HCT116 (cell line): ENCODE data around the gene BNC1. TPM values are rescaled to one million over a fixed set of nuclear protein-coding genes. Genes with fewer than 3 reads are reported as not detected.

Experiments used
- ATAC-seq: fragments of 200-7000 bp; cut with Tn5 transposase; 2 replicates; pipeline ENCODE4 v1.9.1; 2020; ENCODE audit warnings: mild to moderate bottlenecking, moderate library complexity
- BruUV-seq: library from RNA; stranded (reverse); fragments of 400-500 nt; replicated peaks from 2 replicates; lab custom pipeline; 2021; lab: Mats Ljungman, UMichigan
- CTCF ChIA-PET: fragments of 300-600 bp; sonication (Branson Sonifier 250); formaldehyde crosslinking; loops from one replicate; lab custom pipeline; 2021; ENCODE audit warnings: antibody characterized with exemption; lab: Charles Lee
- POLR2A ChIA-PET: fragments of 300-600, 350-600 bp; sonication (Branson Sonifier 250); formaldehyde crosslinking; loops from one replicate; lab custom pipeline; 2021; ENCODE audit warnings: antibody characterized with exemption; lab: Charles Lee
- RAD21 ChIA-PET, 2 experiments: fragments of 300-600 bp; sonication (Branson Sonifier 250); formaldehyde crosslinking; loops; one replicate each; lab custom pipeline; 2023; ENCODE audit warnings: low total read pairs in 2 of 2; ENCODE audit not compliant: uncharacterized antibody in 2 of 2, unreplicated experiment in 2 of 2, low non-redundant PET in 1 of 2; lab: Charles Lee
- DNase-seq: peaks from one replicate; pipeline ENCODE4 v3.0.0-alpha.2; 2010; ENCODE audit warnings: low read depth, low spot score
- H2AFZ ChIP-seq: fragments of 200-600 bp; shearing (Covaris generic), sonication (generic); 2 replicates; pipeline ENCODE4 v1.6.1; 2017; ENCODE audit warnings: low read depth, mixed run types, mixed read lengths, antibody characterized with exemption, low read length; ENCODE audit not compliant: poor library complexity, severe bottlenecking
- H3K27ac ChIP-seq: 2 replicates; pipeline ENCODE4 v1.5.1; 2012; ENCODE audit warnings: low read depth, low read length
- H3K27me3 ChIP-seq: fragments of 200-600 bp; sonication (generic); 2 replicates; pipeline ENCODE4 v1.6.1; 2016; ENCODE audit warnings: mixed run types, low read length, mixed read lengths; ENCODE audit not compliant: insufficient read depth
- H3K36me3 ChIP-seq, 2 experiments: fragments of 200-500 bp in 1 of 2; fragments of 200-600 bp in 1 of 2; sonication (Bioruptor generic) in 1 of 2; sonication (generic) in 1 of 2; 2 replicates each; pipeline versions ENCODE4 v1.5.1 to v1.6.1; 2014 to 2016; ENCODE audit warnings: low read length in 2 of 2, inconsistent platforms in 1 of 2, mixed read lengths in 1 of 2, mixed run types in 1 of 2; ENCODE audit not compliant: insufficient read depth in 2 of 2, control insufficient read depth in 1 of 2
- H3K4me1 ChIP-seq, 2 experiments: fragments of 200-600 bp in 1 of 2; sonication (generic) in 1 of 2; 2 replicates each; pipeline versions ENCODE4 v1.5.1 to v1.6.1; 2012 to 2017; ENCODE audit warnings: low read length in 2 of 2, inconsistent platforms in 1 of 2, mild to moderate bottlenecking in 1 of 2, mixed read lengths in 1 of 2, mixed run types in 1 of 2, moderate library complexity in 1 of 2; ENCODE audit not compliant: insufficient read depth in 2 of 2, control insufficient read depth in 1 of 2
- H3K4me2 ChIP-seq: fragments of 200-600 bp; sonication (generic); 2 replicates; pipeline ENCODE4 v1.6.1; 2017; ENCODE audit warnings: mixed run types, low read length, mixed read lengths
- H3K4me3 ChIP-seq, 2 experiments: fragments of 200-600 bp in 1 of 2; sonication (generic) in 1 of 2; replicated peaks in 1 of 2; 2 replicates each; pipeline ENCODE4 v1.5.1; 2011 to 2016; ENCODE audit warnings: low read length in 2 of 2, control low read depth in 1 of 2, low read depth in 1 of 2, mild to moderate bottlenecking in 1 of 2, mixed read lengths in 1 of 2, mixed run types in 1 of 2
- H3K79me2 ChIP-seq: fragments of 200-600 bp; sonication (generic); 2 replicates; pipeline ENCODE4 v1.6.1; 2017; ENCODE audit warnings: mild to moderate bottlenecking, mixed run types, low read length, moderate library complexity, mixed read lengths; ENCODE audit not compliant: insufficient read depth
- H3K9ac ChIP-seq: fragments of 200-600 bp; sonication (generic); 2 replicates; pipeline ENCODE4 v1.6.1; 2016; ENCODE audit warnings: low read length, mixed read lengths
- H3K9me2 ChIP-seq: fragments of 200-600 bp; sonication (generic), shearing (Covaris generic); 2 replicates; pipeline ENCODE4 v1.6.1; 2017; ENCODE audit warnings: mixed run types, mild to moderate bottlenecking, moderate library complexity; ENCODE audit not compliant: insufficient read depth
- H3K9me3 ChIP-seq, 2 experiments: fragments of 200-500 bp in 1 of 2; fragments of 200-600 bp in 1 of 2; sonication (Bioruptor generic) in 1 of 2; sonication (generic) in 1 of 2; 2 replicates each; pipeline ENCODE4 v1.6.1; 2014 to 2017; ENCODE audit warnings: low read length in 2 of 2, mixed read lengths in 2 of 2, inconsistent platforms in 1 of 2, low read depth in 1 of 2, mild to moderate bottlenecking in 1 of 2, mixed run types in 1 of 2, moderate library complexity in 1 of 2; ENCODE audit not compliant: control insufficient read depth in 1 of 2, insufficient read depth in 1 of 2
- H4K20me1 ChIP-seq: fragments of 200-600 bp; sonication (generic), shearing (Covaris generic); 2 replicates; pipeline ENCODE4 v1.6.1; 2017; ENCODE audit warnings: mixed run types, mild to moderate bottlenecking, moderate library complexity; ENCODE audit not compliant: insufficient read depth
- CBX3 ChIP-seq: IDR thresholded peaks from 2 replicates; pipeline ENCODE4 v1.6.1; 2012; ENCODE audit warnings: low read depth
- EZH2phosphoT487 ChIP-seq: fragments of 200-600 bp; IDR thresholded peaks from 2 replicates; pipeline ENCODE4 v1.6.1; 2018; ENCODE audit warnings: antibody characterized with exemption, borderline replicate concordance
- FOSL1 ChIP-seq: IDR thresholded peaks from 2 replicates; pipeline ENCODE4 v1.6.1; 2012; ENCODE audit warnings: low read depth
- JUND ChIP-seq: IDR thresholded peaks from 2 replicates; pipeline ENCODE4 v1.6.1; 2012
- POLR2AphosphoS5 ChIP-seq: IDR thresholded peaks from 2 replicates; pipeline ENCODE4 v1.6.1; 2011; ENCODE audit warnings: mild to moderate bottlenecking, low read depth, low read length, moderate library complexity
- SP1 ChIP-seq: IDR thresholded peaks from 2 replicates; pipeline ENCODE4 v1.6.1; 2012; ENCODE audit warnings: low read depth
- SRF ChIP-seq: IDR thresholded peaks from 2 replicates; pipeline ENCODE4 v1.6.1; 2012; ENCODE audit warnings: low read depth
- TCF7L2 ChIP-seq: IDR thresholded peaks from 2 replicates; pipeline ENCODE4 v1.7.0; 2011; ENCODE audit warnings: borderline replicate concordance, inconsistent platforms; ENCODE audit not compliant: insufficient read depth, insufficient read length; ENCODE audit errors: extremely low read depth
- YY1 ChIP-seq: IDR thresholded peaks from 2 replicates; pipeline ENCODE4 v1.6.1; 2011; ENCODE audit warnings: low read length, low read depth, moderate library complexity, mild to moderate bottlenecking; ENCODE audit not compliant: insufficient replicate concordance; ENCODE audit errors: extremely low read depth
- ZFX ChIP-seq: fragments of 450-650 bp; IDR thresholded peaks from 2 replicates; pipeline ENCODE4 v1.6.1; 2017
- ZNF274 ChIP-seq: fragments of 200-500 bp; sonication (Bioruptor generic); IDR thresholded peaks from 2 replicates; pipeline ENCODE4 v1.6.1; 2014; ENCODE audit warnings: mild to moderate bottlenecking, low read depth, low read length, inconsistent platforms
- intact Hi-C: fragments of 100-400 bp; cut with micrococcal nuclease; formaldehyde crosslinking; loops from 2 replicates; pipeline ENCODE4 v1.10.0; 2022
- total RNA-seq: library from RNA; stranded (reverse); gene quantifications from one replicate; pipeline ENCODE4 v1.2.1, GENCODE V29; 2021; ENCODE audit not compliant: unreplicated experiment
- TF ChIP-seq, protein P1 (sequence below): IDR thresholded peaks from 2 replicates; pipeline ENCODE4 v1.6.1; 2012; ENCODE audit warnings: low read depth
- TF ChIP-seq, protein P2 (sequence below), 3 experiments: fragments of 200-600 bp in 1 of 3; sonication (generic) in 1 of 3; IDR thresholded peaks in 2 of 3; conservative IDR thresholded peaks in 1 of 3; 2 replicates each; pipeline ENCODE4 v1.5.1; 2012 to 2017; ENCODE audit warnings: low read depth in 2 of 3, low read length in 2 of 3, antibody characterized with exemption in 1 of 3, borderline replicate concordance in 1 of 3, control low read depth in 1 of 3, mild to moderate bottlenecking in 1 of 3, mixed read lengths in 1 of 3, mixed run types in 1 of 3, moderate library complexity in 1 of 3; ENCODE audit not compliant: insufficient read depth in 1 of 3

The BNC1 gene
- total RNA-seq, 1 experiment from 2014 or later = not detected

DNA sequence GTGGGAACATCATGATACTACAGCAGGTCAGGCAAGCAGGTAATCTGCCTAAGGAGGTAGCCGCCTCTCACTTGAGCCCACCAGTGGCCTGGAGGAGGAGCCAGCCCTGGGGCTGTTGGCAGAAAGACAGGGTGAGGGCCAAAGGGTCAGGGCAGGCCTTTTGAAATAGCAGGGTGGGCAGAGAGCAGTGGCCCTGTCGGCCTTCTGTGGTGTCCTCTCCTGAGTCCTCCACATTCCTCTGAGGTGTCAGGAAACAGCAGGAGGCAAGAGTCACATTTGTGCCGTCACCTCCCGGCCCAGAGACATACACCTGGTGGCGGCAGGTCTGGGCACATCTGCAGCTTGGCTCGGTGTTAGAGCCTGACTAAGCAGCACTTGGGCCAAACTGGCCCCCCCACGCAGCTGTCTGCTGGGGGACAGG is 3.9 kb upstream of the BNC1 start:
- ChIA-PET CTCF (no interaction called here), RAD21 (no interaction called here), POLR2A (interaction anchor here (0.7 kb wide), 1 partner anchor 121 kb away, joined by 3 read pairs; no protein-coding TSS in a partner anchor)
- no peaks in the 10 kb centered on the region for H3K9me2 ChIP-seq
- H3K79me2 ChIP-seq = no peaks in the 10 kb centered on the region
- no peaks in the 10 kb centered on the region for H3K36me3 ChIP-seq
- H4K20me1 ChIP-seq = no peaks in the 10 kb centered on the region
- peak; percentile 76 for ATAC-seq
- H3K4me3 ChIP-seq = peak overlapping the region in 1 of 2 experiments; percentile 19; a peak in 1 of 4 replicates
- TF ChIP-seq YY1 (no peak), SP1 (peak; percentile 15; the same call in 1 of the 2 replicates)
- H3K27me3 ChIP-seq = no peaks in the 10 kb centered on the region
- H2AFZ ChIP-seq = peak overlapping the region; percentile 90
- no peak for DNase-seq
- peaks cover 15 to 49% of the 10 kb centered on the region in 2 experiments for H3K4me1 ChIP-seq
- peak overlapping the region; percentile 2; the same call in 1 of the 2 replicates for H3K27ac ChIP-seq
- intact Hi-C loops = no loop called here
- no peaks in the 10 kb centered on the region for H3K9me3 ChIP-seq
- peak overlapping the region; percentile 71 for H3K4me2 ChIP-seq
- 0 out of 2 replicates have a peak overlapping the region, but pooled peaks have one; percentile 16 for H3K9ac ChIP-seq
- no TSS peak for BruUV-seq

DNA sequence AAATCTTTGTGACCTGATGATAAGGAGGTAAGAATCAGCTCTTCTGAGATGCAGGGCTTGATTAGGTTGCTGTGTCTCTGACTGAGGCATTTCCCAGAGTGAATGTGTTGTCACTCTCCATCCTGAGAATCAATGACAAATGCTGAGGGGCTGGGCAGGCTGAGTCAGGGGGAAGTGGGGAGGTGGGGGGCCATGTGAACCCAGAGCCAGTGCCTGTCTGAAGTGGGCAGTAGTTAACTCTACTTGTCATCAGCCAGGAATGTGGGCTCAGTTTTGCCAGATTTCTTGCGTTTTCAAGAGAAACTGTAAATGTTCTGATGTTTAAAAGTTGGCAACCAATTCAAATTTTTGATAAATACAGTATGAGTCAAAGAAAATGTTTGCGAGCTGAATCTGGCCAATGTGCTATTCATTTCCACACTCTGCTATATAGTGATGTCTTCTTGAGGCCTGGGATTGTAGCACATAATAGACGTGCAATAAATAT is 3.1 kb upstream of the BNC1 start:
- intact Hi-C loops = no loop called here
- peak overlapping the region; percentile 71 for H3K4me2 ChIP-seq
- no peaks in the 10 kb centered on the region for H4K20me1 ChIP-seq
- no peak overlapping the region; the same call in 1 of the 2 replicates for H3K27ac ChIP-seq
- no TSS peak for BruUV-seq
- H3K9ac ChIP-seq = no peak overlapping the region
- no peak overlapping the region for H3K4me3 ChIP-seq
- DNase-seq = no peak
- H3K36me3 ChIP-seq = no peaks in the 10 kb centered on the region
- TF ChIP-seq CBX3 (no peak), SP1 (no peak), TCF7L2 (no peak), SRF (no peak), ZFX (no peak), EZH2phosphoT487 (no peak), ZNF274 (no peak), POLR2AphosphoS5 (no peak), JUND (no peak), FOSL1 (no peak)
- TF ChIP-seq, protein P1, sequence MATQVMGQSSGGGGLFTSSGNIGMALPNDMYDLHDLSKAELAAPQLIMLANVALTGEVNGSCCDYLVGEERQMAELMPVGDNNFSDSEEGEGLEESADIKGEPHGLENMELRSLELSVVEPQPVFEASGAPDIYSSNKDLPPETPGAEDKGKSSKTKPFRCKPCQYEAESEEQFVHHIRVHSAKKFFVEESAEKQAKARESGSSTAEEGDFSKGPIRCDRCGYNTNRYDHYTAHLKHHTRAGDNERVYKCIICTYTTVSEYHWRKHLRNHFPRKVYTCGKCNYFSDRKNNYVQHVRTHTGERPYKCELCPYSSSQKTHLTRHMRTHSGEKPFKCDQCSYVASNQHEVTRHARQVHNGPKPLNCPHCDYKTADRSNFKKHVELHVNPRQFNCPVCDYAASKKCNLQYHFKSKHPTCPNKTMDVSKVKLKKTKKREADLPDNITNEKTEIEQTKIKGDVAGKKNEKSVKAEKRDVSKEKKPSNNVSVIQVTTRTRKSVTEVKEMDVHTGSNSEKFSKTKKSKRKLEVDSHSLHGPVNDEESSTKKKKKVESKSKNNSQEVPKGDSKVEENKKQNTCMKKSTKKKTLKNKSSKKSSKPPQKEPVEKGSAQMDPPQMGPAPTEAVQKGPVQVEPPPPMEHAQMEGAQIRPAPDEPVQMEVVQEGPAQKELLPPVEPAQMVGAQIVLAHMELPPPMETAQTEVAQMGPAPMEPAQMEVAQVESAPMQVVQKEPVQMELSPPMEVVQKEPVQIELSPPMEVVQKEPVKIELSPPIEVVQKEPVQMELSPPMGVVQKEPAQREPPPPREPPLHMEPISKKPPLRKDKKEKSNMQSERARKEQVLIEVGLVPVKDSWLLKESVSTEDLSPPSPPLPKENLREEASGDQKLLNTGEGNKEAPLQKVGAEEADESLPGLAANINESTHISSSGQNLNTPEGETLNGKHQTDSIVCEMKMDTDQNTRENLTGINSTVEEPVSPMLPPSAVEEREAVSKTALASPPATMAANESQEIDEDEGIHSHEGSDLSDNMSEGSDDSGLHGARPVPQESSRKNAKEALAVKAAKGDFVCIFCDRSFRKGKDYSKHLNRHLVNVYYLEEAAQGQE = no peak
- TF ChIP-seq, protein P2, sequence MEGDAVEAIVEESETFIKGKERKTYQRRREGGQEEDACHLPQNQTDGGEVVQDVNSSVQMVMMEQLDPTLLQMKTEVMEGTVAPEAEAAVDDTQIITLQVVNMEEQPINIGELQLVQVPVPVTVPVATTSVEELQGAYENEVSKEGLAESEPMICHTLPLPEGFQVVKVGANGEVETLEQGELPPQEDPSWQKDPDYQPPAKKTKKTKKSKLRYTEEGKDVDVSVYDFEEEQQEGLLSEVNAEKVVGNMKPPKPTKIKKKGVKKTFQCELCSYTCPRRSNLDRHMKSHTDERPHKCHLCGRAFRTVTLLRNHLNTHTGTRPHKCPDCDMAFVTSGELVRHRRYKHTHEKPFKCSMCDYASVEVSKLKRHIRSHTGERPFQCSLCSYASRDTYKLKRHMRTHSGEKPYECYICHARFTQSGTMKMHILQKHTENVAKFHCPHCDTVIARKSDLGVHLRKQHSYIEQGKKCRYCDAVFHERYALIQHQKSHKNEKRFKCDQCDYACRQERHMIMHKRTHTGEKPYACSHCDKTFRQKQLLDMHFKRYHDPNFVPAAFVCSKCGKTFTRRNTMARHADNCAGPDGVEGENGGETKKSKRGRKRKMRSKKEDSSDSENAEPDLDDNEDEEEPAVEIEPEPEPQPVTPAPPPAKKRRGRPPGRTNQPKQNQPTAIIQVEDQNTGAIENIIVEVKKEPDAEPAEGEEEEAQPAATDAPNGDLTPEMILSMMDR (IDR thresholded peaks at IDR 0.05 in 2 of 3, conservative IDR thresholded peaks at IDR 0.05 in 1 of 3; ENCODE audit: borderline replicate concordance in 1 of 3, insufficient read depth in 1 of 3, low read depth in 2 of 3, low read length in 2 of 3) = no peak
- TF ChIP-seq, all 23 proteins: peak for 0
- POLR2A ChIA-PET = no interaction called here
- no peaks in the 10 kb centered on the region for H3K27me3 ChIP-seq
- H3K9me3 ChIP-seq = no peaks in the 10 kb centered on the region
- peaks cover 15 to 47% of the 10 kb centered on the region in 2 experiments for H3K4me1 ChIP-seq
- ATAC-seq = peak; percentile 28; the same call in 1 of the 2 replicates
- CTCF ChIA-PET = no interaction called here
- RAD21 ChIA-PET = no interaction called here
- H3K79me2 ChIP-seq = no peaks in the 10 kb centered on the region
- peak overlapping the region; percentile 90 for H2AFZ ChIP-seq
- H3K9me2 ChIP-seq = no peaks in the 10 kb centered on the region
